ENCODE measurements around the gene HKDC1.

Gene HKDC1

DNA sequence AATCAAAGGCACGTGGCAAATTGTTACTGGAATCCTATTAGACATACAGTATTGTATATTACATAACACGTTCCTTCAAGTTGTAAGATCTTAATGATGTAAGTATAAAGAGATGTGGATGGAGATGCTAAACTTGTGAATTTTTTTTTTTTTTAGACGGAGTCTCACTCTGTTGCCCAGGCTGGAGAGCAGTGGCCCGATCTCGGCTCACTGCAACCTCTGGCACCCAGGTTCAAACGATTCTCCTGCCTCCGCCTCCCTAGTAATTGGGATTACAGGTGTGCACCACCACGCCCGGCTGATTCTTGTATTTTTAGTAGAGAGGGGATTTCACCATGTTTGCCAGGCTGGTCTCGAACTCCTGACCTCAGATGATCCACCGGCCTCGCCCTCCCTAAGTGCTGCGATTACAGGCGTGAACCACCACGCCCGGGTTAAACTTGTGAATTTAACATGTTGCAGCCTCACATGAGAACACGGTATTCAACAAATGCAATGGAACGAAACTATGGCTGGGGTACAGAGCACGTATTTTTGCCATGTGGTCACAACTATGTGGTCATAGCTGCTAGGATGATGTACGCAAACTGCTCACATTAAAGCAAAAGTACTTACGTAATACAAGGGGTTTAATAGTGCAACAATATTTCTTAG lies 40.9 kb upstream of the HKDC1 start:
- Histone ChIP-seq H3K4me3 (ENCODE audit: low read depth, low read length) (peak overlapping the region; percentile 73), H3K4me1 (ENCODE audit: control insufficient read depth, insufficient read depth, low read length) (no peaks in the 10 kb centered on the region), H3K36me3 (ENCODE audit: control insufficient read depth in 2 of 2, insufficient read depth in 1 of 2, low read length in 2 of 2) (peaks cover 6 to 10% of the 10 kb centered on the region in 2 experiments; a peak in 2 of 3 replicates), H3K9me3 (ENCODE audit: control insufficient read depth, insufficient read depth, low read depth, low read length) (no peaks in the 10 kb centered on the region), H3K27ac (ENCODE audit: extremely low read depth, low read depth, low read length) (no peak overlapping the region)
- CTCF ChIA-PET = no interaction called here
- TF ChIP-seq ZNF112 (tag by site-specific recombination; IDR thresholded peaks at IDR 0.05) = no peak
- peak; percentile 92 for TF ChIP-seq ZBTB21 (tag by site-specific recombination; IDR thresholded peaks at IDR 0.05)
- no peak for TF ChIP-seq ZNF776 (tag by site-specific recombination; IDR thresholded peaks at IDR 0.05; ENCODE audit: borderline replicate concordance)
- TF ChIP-seq, protein P1, sequence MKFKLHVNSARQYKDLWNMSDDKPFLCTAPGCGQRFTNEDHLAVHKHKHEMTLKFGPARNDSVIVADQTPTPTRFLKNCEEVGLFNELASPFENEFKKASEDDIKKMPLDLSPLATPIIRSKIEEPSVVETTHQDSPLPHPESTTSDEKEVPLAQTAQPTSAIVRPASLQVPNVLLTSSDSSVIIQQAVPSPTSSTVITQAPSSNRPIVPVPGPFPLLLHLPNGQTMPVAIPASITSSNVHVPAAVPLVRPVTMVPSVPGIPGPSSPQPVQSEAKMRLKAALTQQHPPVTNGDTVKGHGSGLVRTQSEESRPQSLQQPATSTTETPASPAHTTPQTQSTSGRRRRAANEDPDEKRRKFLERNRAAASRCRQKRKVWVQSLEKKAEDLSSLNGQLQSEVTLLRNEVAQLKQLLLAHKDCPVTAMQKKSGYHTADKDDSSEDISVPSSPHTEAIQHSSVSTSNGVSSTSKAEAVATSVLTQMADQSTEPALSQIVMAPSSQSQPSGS (tag by site-specific recombination; IDR thresholded peaks at IDR 0.05; ENCODE audit: low read depth) = peak; percentile 75
- peak; percentile 71 for TF ChIP-seq SCRT2 (tag by site-specific recombination; IDR thresholded peaks at IDR 0.05)
- no peak for TF ChIP-seq ZNF777 (tag by site-specific recombination; IDR thresholded peaks at IDR 0.05; ENCODE audit: borderline replicate concordance)
- peak; percentile 45; the same call in 1 of the 2 replicates for TF ChIP-seq KLF1 (tag by site-specific recombination; IDR thresholded peaks at IDR 0.05)
- POLR2A ChIA-PET = interaction anchor here (1.4 kb wide), 1 partner anchor 54 kb away, joined by 6 read pairs; no protein-coding TSS in a partner anchor

DNA sequence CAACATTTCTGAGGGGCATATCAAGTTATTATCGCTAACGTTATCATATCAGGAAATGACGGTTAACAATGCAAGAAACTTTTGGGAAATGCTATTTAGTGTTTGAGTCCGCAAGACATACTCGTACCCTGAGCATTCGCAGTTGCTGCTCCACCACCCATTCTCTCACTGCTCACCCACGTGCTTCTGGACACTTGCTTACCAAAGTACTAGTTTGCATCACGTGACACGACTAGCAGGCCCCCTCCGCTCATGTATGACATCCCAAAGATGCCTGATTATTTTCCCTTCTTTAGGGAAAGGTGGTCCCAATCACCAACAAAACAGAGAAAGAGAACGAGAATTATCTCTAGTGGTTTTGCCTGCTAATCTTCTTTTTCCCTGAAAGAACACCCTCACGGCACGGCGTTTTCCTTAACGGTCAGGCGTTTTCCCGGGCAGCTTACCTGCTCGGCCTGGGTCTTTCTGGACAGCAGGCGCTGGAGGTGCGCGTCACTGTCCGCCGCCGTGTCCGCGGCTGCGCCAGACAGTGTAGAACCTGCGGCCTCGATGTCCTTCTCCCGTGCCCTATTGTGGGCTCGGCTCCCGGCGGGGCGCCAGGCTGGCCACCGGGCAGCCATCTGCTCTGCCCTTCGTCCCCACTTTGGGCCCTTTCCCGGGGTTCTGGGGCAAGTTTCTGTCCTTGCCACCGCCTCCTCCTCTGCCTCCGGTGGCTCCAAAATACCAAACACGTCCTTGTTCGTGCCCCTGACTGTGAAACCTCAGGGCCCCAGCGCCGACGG lies 40.2 kb upstream of the HKDC1 start, which contains the start of gene SUPV3L1:
Gene SUPV3L1 (plus strand): TSS at position 492 of the 782 bp plus-strand sequence. CDS start 58 bp downstream, at position 550.
- Histone ChIP-seq H3K36me3 (ENCODE audit: control insufficient read depth in 2 of 2, insufficient read depth in 1 of 2, low read length in 2 of 2) (peaks cover 6 to 15% of the 10 kb centered on the region in 2 experiments; a peak in 2 of 3 replicates), H3K4me3 (ENCODE audit: low read depth, low read length) (peak within 1 kb of the TSS; percentile 73), H3K4me1 (ENCODE audit: control insufficient read depth, insufficient read depth, low read length) (no peaks in the 10 kb centered on the region), H3K27ac (ENCODE audit: extremely low read depth, low read depth, low read length) (peak within 1 kb of the TSS; percentile 73), H3K9me3 (ENCODE audit: control insufficient read depth, insufficient read depth, low read depth, low read length) (no peaks in the 10 kb centered on the region)
- ChIA-PET POLR2A (interaction anchor here (1.4 kb wide), 1 partner anchor 55 kb away, joined by 6 read pairs; no protein-coding TSS in a partner anchor), CTCF (no interaction called here)
- TF ChIP-seq ZNF175 (tag by site-specific recombination; IDR thresholded peaks at IDR 0.05) (no peak), ZNF521 (tag by site-specific recombination; IDR thresholded peaks at IDR 0.05) (no peak), ZNF792 (tag by site-specific recombination; IDR thresholded peaks at IDR 0.05) (no peak), ZNF776 (tag by site-specific recombination; IDR thresholded peaks at IDR 0.05; ENCODE audit: borderline replicate concordance) (no peak), HOXD13 (CRISPR knock-in tag; IDR thresholded peaks at IDR 0.05; ENCODE audit: borderline replicate concordance) (no peak), ZNF585B (tag by site-specific recombination; IDR thresholded peaks at IDR 0.05) (no peak)
- TF ChIP-seq, protein P2, sequence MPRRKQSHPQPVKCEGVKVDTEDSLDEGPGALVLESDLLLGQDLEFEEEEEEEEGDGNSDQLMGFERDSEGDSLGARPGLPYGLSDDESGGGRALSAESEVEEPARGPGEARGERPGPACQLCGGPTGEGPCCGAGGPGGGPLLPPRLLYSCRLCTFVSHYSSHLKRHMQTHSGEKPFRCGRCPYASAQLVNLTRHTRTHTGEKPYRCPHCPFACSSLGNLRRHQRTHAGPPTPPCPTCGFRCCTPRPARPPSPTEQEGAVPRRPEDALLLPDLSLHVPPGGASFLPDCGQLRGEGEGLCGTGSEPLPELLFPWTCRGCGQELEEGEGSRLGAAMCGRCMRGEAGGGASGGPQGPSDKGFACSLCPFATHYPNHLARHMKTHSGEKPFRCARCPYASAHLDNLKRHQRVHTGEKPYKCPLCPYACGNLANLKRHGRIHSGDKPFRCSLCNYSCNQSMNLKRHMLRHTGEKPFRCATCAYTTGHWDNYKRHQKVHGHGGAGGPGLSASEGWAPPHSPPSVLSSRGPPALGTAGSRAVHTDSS (tag by site-specific recombination; IDR thresholded peaks at IDR 0.05) = 0 out of 2 replicates have a peak, but pooled peaks have one; percentile 21
- TF ChIP-seq, protein P3, sequence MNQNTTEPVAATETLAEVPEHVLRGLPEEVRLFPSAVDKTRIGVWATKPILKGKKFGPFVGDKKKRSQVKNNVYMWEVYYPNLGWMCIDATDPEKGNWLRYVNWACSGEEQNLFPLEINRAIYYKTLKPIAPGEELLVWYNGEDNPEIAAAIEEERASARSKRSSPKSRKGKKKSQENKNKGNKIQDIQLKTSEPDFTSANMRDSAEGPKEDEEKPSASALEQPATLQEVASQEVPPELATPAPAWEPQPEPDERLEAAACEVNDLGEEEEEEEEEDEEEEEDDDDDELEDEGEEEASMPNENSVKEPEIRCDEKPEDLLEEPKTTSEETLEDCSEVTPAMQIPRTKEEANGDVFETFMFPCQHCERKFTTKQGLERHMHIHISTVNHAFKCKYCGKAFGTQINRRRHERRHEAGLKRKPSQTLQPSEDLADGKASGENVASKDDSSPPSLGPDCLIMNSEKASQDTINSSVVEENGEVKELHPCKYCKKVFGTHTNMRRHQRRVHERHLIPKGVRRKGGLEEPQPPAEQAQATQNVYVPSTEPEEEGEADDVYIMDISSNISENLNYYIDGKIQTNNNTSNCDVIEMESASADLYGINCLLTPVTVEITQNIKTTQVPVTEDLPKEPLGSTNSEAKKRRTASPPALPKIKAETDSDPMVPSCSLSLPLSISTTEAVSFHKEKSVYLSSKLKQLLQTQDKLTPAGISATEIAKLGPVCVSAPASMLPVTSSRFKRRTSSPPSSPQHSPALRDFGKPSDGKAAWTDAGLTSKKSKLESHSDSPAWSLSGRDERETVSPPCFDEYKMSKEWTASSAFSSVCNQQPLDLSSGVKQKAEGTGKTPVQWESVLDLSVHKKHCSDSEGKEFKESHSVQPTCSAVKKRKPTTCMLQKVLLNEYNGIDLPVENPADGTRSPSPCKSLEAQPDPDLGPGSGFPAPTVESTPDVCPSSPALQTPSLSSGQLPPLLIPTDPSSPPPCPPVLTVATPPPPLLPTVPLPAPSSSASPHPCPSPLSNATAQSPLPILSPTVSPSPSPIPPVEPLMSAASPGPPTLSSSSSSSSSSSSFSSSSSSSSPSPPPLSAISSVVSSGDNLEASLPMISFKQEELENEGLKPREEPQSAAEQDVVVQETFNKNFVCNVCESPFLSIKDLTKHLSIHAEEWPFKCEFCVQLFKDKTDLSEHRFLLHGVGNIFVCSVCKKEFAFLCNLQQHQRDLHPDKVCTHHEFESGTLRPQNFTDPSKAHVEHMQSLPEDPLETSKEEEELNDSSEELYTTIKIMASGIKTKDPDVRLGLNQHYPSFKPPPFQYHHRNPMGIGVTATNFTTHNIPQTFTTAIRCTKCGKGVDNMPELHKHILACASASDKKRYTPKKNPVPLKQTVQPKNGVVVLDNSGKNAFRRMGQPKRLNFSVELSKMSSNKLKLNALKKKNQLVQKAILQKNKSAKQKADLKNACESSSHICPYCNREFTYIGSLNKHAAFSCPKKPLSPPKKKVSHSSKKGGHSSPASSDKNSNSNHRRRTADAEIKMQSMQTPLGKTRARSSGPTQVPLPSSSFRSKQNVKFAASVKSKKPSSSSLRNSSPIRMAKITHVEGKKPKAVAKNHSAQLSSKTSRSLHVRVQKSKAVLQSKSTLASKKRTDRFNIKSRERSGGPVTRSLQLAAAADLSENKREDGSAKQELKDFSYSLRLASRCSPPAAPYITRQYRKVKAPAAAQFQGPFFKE (tag by site-specific recombination; IDR thresholded peaks at IDR 0.05; ENCODE audit: borderline replicate concordance) = no peak
- TF ChIP-seq, protein P4, sequence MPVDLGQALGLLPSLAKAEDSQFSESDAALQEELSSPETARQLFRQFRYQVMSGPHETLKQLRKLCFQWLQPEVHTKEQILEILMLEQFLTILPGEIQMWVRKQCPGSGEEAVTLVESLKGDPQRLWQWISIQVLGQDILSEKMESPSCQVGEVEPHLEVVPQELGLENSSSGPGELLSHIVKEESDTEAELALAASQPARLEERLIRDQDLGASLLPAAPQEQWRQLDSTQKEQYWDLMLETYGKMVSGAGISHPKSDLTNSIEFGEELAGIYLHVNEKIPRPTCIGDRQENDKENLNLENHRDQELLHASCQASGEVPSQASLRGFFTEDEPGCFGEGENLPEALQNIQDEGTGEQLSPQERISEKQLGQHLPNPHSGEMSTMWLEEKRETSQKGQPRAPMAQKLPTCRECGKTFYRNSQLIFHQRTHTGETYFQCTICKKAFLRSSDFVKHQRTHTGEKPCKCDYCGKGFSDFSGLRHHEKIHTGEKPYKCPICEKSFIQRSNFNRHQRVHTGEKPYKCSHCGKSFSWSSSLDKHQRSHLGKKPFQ (tag by site-specific recombination; IDR thresholded peaks at IDR 0.05) = 0 out of 2 replicates have a peak, but pooled peaks have one; percentile 11
- TF ChIP-seq, protein P5, sequence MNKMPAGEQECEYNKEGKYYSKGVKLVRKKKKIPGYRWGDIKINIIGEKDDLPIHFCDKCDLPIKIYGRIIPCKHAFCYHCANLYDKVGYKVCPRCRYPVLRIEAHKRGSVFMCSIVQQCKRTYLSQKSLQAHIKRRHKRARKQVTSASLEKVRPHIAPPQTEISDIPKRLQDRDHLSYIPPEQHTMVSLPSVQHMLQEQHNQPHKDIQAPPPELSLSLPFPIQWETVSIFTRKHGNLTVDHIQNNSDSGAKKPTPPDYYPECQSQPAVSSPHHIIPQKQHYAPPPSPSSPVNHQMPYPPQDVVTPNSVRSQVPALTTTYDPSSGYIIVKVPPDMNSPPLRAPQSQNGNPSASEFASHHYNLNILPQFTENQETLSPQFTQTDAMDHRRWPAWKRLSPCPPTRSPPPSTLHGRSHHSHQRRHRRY (tag by site-specific recombination; IDR thresholded peaks at IDR 0.05) = no peak
